Parathyroid adenoma (tissue), 2 donors: ENCODE measurements around the gene HFE.
A peak's percentile ranks its signal among the peaks of the same experiment; 100 is the strongest.

ENCODE experiments used
- H2AFZ ChIP-seq: fragments of 300-600 bp; sonication (generic); one replicate; pipeline ENCODE4 v1.7.0; 2017; ENCODE audit warnings: antibody characterized with exemption, mild to moderate bottlenecking
- H3K27ac ChIP-seq: fragments of 300-600 bp; sonication (generic); one replicate; pipeline ENCODE4 v1.7.0; 2017
- H3K27me3 ChIP-seq: fragments of 300-600 bp; sonication (generic); one replicate; pipeline ENCODE4 v1.7.0; 2017; ENCODE audit warnings: low read length; ENCODE audit not compliant: control insufficient read depth, insufficient read depth
- H3K36me3 ChIP-seq: fragments of 300-600 bp; sonication (generic); one replicate; pipeline ENCODE4 v1.7.0; 2017; ENCODE audit warnings: low read length; ENCODE audit not compliant: control insufficient read depth, insufficient read depth
- H3K4me1 ChIP-seq: fragments of 300-600 bp; sonication (generic); one replicate; pipeline ENCODE4 v1.7.0; 2017; ENCODE audit warnings: control low read depth
- H3K4me2 ChIP-seq: fragments of 300-600 bp; sonication (generic); one replicate; pipeline ENCODE4 v1.7.0; 2017; ENCODE audit warnings: low read length
- H3K4me3 ChIP-seq: fragments of 300-600 bp; sonication (generic); one replicate; pipeline ENCODE4 v1.7.0; 2017; ENCODE audit warnings: low read depth, low read length
- H3K79me2 ChIP-seq: fragments of 300-600 bp; sonication (generic); one replicate; pipeline ENCODE4 v1.7.0; 2017; ENCODE audit warnings: control low read depth
- H3K9ac ChIP-seq: fragments of 300-600 bp; sonication (generic); one replicate; pipeline ENCODE4 v1.7.0; 2017; ENCODE audit warnings: mild to moderate bottlenecking
- H3K9me3 ChIP-seq: fragments of 300-600 bp; sonication (generic); one replicate; pipeline ENCODE4 v1.7.0; 2017; ENCODE audit warnings: low read length; ENCODE audit not compliant: control insufficient read depth
- TF ChIP-seq, protein P1 (sequence below): fragments of 300-600 bp; sonication (generic); IDR thresholded peaks from one replicate; pipeline ENCODE4 v1.7.0; 2017; ENCODE audit warnings: antibody characterized with exemption, mild to moderate bottlenecking
- donor health status: primary hyperparathyroidism.

HFE gene

GRCh38 chr6:26097268-26097875, 10.1 kb downstream of the HFE start:
- Histone ChIP-seq H3K9me3 (no peaks in the 10 kb centered on the region), H3K4me2 (no peak overlapping the region), H3K4me1 (no peaks in the 10 kb centered on the region), H3K79me2 (no peaks in the 10 kb centered on the region), H3K9ac (no peak overlapping the region), H3K4me3 (no peak overlapping the region), H3K27me3 (no peaks in the 10 kb centered on the region), H3K27ac (no peak overlapping the region), H2AFZ (no peak overlapping the region), H3K36me3 (no peaks in the 10 kb centered on the region)
- TF ChIP-seq, protein P1, sequence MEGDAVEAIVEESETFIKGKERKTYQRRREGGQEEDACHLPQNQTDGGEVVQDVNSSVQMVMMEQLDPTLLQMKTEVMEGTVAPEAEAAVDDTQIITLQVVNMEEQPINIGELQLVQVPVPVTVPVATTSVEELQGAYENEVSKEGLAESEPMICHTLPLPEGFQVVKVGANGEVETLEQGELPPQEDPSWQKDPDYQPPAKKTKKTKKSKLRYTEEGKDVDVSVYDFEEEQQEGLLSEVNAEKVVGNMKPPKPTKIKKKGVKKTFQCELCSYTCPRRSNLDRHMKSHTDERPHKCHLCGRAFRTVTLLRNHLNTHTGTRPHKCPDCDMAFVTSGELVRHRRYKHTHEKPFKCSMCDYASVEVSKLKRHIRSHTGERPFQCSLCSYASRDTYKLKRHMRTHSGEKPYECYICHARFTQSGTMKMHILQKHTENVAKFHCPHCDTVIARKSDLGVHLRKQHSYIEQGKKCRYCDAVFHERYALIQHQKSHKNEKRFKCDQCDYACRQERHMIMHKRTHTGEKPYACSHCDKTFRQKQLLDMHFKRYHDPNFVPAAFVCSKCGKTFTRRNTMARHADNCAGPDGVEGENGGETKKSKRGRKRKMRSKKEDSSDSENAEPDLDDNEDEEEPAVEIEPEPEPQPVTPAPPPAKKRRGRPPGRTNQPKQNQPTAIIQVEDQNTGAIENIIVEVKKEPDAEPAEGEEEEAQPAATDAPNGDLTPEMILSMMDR, result peak; percentile 87

DNA sequence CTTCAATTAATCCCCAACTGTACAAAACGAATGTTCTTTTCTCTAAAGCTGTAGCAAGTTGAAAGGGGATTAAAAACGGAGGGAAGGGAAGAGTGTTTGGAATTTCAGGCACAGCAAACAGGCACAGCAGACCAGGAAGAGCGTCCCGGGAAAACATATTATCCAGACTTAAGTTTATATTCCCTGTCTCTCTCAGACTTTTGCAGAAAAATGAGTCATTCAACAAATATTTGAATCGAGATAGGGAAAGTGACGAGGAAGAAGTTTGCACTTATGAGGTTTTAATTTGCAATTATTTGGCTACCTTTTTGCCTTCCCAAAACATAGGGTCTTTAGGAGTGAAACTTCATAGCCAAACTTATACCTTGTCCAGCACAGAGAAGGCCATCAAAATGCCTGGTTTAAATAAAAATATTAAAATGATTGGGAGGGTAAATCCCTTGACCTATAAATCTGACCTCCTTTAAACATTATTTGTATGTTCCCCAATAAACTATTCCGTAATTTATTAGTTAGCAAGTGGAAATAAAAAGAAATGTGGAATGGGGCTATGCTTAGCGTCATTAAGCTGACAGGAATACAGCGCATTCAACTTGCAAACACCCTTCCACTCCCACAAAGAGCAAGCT, 16.0 kb downstream of the HFE start:
- Histone ChIP-seq H3K36me3 (no peaks in the 10 kb centered on the region), H3K27ac (peak overlapping the region; percentile 86), H3K9ac (no peak overlapping the region), H3K4me2 (peak overlapping the region; percentile 86), H3K9me3 (no peaks in the 10 kb centered on the region), H3K4me3 (peak overlapping the region; percentile 60), H3K4me1 (peaks cover 3% of the 10 kb centered on the region), H3K27me3 (no peaks in the 10 kb centered on the region), H3K79me2 (no peaks in the 10 kb centered on the region), H2AFZ (peak overlapping the region; percentile 70)
- TF ChIP-seq, protein P1, result no peak

GRCh38 chr6:26103770-26104456, 16.7 kb downstream of the HFE start:
- H3K9me3 ChIP-seq, result no peaks in the 10 kb centered on the region
- peaks cover 3% of the 10 kb centered on the region for H3K4me1 ChIP-seq
- H3K36me3 ChIP-seq, result no peaks in the 10 kb centered on the region
- peak overlapping the region; percentile 70 for H2AFZ ChIP-seq
- no peaks in the 10 kb centered on the region for H3K79me2 ChIP-seq
- TF ChIP-seq, protein P1, result peak; percentile 51
- peak overlapping the region; percentile 60 for H3K4me3 ChIP-seq
- peak overlapping the region; percentile 86 for H3K4me2 ChIP-seq
- no peaks in the 10 kb centered on the region for H3K27me3 ChIP-seq
- peak overlapping the region; percentile 23 for H3K9ac ChIP-seq
- H3K27ac ChIP-seq, result peak overlapping the region; percentile 86

DNA sequence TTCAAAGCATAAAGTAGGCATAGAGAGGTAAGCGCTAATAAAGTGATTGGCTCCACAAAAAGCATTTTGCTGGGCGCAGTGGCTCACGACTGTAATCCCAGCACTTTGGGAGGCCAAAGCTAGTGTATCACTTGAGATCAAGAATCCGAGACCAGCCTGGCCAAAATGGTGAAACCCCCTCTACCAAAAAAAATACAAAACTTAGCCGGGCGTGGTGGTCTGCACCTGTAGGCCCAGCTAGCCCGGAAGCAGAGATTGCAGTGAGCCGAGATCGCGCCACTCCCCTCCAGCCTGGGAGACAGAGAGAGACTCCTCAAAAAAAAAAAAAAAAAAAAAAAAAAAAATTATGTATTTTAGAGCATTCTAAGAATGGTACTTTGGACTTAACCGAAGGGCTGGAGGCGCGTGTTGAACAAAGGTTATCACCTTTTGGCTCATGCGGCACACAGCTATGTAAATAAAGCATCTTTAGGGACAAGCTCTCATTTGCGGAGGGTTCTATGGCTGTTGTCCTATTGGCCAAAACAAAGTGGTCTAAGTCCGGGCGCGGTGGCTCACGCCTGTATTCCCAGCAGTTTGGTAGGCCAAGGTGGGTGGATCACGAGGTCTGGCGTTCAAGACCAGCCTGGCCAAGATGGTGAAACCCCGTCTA, 17.4 kb downstream of the HFE start:
- Histone ChIP-seq H3K79me2 (no peaks in the 10 kb centered on the region), H3K36me3 (no peaks in the 10 kb centered on the region), H3K27me3 (no peaks in the 10 kb centered on the region), H3K9me3 (no peaks in the 10 kb centered on the region), H3K27ac (peak overlapping the region; percentile 86), H2AFZ (peak overlapping the region; percentile 70), H3K9ac (peak overlapping the region; percentile 23), H3K4me2 (peak overlapping the region; percentile 86), H3K4me3 (peak overlapping the region; percentile 60), H3K4me1 (peaks cover 3% of the 10 kb centered on the region)
- TF ChIP-seq, protein P1, result no peak
